Measurements from ENCODE around the gene ELL.

Gene ELL

GRCh38 chr19:18401580-18402112 lies 120.2 kb downstream of the ELL start:
- peak; percentile 72 for TF ChIP-seq CTCF (IDR thresholded peaks at IDR 0.05; ENCODE audit: low read depth, low read length, missing control alignments)
- Histone ChIP-seq H3K36me3 (replicated peaks) (no peaks in the 10 kb centered on the region), H3K4me3 (ENCODE audit: low read depth, low read length) (no peak overlapping the region), H3K27me3 (replicated peaks) (no peaks in the 10 kb centered on the region), H3K27ac (no peak overlapping the region)
- in situ Hi-C loops (cut with HindIII; ENCODE audit: low pct_ligation_motif_present, low sequenced_read_pairs): no loop called here
- DNase-seq: peak; percentile 62

- in situ Hi-C loops (cut with HindIII; ENCODE audit: low pct_ligation_motif_present, low sequenced_read_pairs): no loop called here
- Histone ChIP-seq H3K27ac (no peak overlapping the region), H3K27me3 (replicated peaks) (no peaks in the 10 kb centered on the region), H3K4me3 (ENCODE audit: low read depth, low read length) (no peak overlapping the region), H3K36me3 (replicated peaks) (no peaks in the 10 kb centered on the region)
- DNase-seq: no peak
- TF ChIP-seq CTCF (IDR thresholded peaks at IDR 0.05; ENCODE audit: low read depth, low read length, missing control alignments): no peak
Measured at GRCh38 chr19:18399008-18399407, 122.9 kb downstream of the ELL start.

- in situ Hi-C loops (cut with HindIII; ENCODE audit: low pct_ligation_motif_present, low sequenced_read_pairs): no loop called here
- no peaks in the 10 kb centered on the region for H3K36me3 ChIP-seq (replicated peaks)
- no peak for TF ChIP-seq CTCF (IDR thresholded peaks at IDR 0.05; ENCODE audit: low read depth, low read length, missing control alignments)
Measured at GRCh38 chr19:18397242-18398202, 124.3 kb downstream of the ELL start, which contains the start of gene LRRC25. LRRC25 (minus strand) TSS chr19:18397622; CDS start chr19:18396963, 659 bp downstream.

GRCh38 chr19:18396471-18397241 lies 125.2 kb downstream of the ELL start:
- in situ Hi-C loops (cut with HindIII; ENCODE audit: low pct_ligation_motif_present, low sequenced_read_pairs): no loop called here
- no peak for TF ChIP-seq CTCF (IDR thresholded peaks at IDR 0.05; ENCODE audit: low read depth, low read length, missing control alignments)
- no peaks in the 10 kb centered on the region for H3K36me3 ChIP-seq (replicated peaks)
- H3K27me3 ChIP-seq (replicated peaks): no peaks in the 10 kb centered on the region
- no peak for DNase-seq
- no peak overlapping the region for H3K27ac ChIP-seq
- no peak overlapping the region for H3K4me3 ChIP-seq (ENCODE audit: low read depth, low read length)

More at GRCh38 chr19:18397242-18398202, 124.3 kb downstream of the ELL start, which contains the start of gene LRRC25:
- H3K27me3 ChIP-seq (replicated peaks): no peaks in the 10 kb centered on the region
- H3K27ac ChIP-seq: no peak within 1 kb of the TSS
- DNase-seq: no peak
- no peak within 1 kb of the TSS for H3K4me3 ChIP-seq (ENCODE audit: low read depth, low read length)

GRCh38 chr19:18393836-18394235 lies 128.0 kb downstream of the ELL start:
- no peak for TF ChIP-seq CTCF (IDR thresholded peaks at IDR 0.05; ENCODE audit: low read depth, low read length, missing control alignments)
- Histone ChIP-seq H3K27ac (no peak overlapping the region), H3K27me3 (replicated peaks) (no peaks in the 10 kb centered on the region), H3K4me3 (ENCODE audit: low read depth, low read length) (no peak overlapping the region), H3K36me3 (replicated peaks) (peaks cover 12% of the 10 kb centered on the region)
- in situ Hi-C loops (cut with HindIII; ENCODE audit: low pct_ligation_motif_present, low sequenced_read_pairs): no loop called here
- DNase-seq: no peak

Data from brain microvascular endothelial cell (primary cell).